ENCODE measurements around the gene TMEM91. TPM values are rescaled to one million over a fixed set of nuclear protein-coding genes. Genes with fewer than 3 reads are reported as not detected.

TMEM91 gene
- total and polyA plus RNA-seq, 2 of the 13 experiments (the other 11 are each of a cell fraction or from before 2014, with no cell fraction given), result 6.3 to 10.3 TPM

GRCh38 chr19:41332000-41332399, 44.3 kb upstream of the TMEM91 start:
- H4K20me1 ChIP-seq (ENCODE audit: insufficient read depth, low read length), result no peaks in the 10 kb centered on the region
- no peak for ATAC-seq
- H3K36me3 ChIP-seq (replicated peaks in 1 of 2; ENCODE audit: control insufficient read depth in 1 of 2, insufficient read depth in 2 of 2, low read length in 2 of 2), result peaks cover 15 to 46% of the 10 kb centered on the region in 2 experiments; a peak in 4 of 5 replicates
- no peaks in the 10 kb centered on the region for H3K79me2 ChIP-seq (ENCODE audit: insufficient read depth, low read length)
- intact Hi-C loops (cut with micrococcal nuclease; ENCODE audit: unreplicated experiment) (no loop called here), in situ Hi-C loops (cut with HindIII; ENCODE audit: extremely low pct_ligation_motif_present, low pct_unique_long_range_greater_than_20kb) (no loop called here)
- DNase-seq (ENCODE audit: low spot score), result no peak
- H3K9me3 ChIP-seq (ENCODE audit: low read length), result no peaks in the 10 kb centered on the region
- WGBS (ENCODE audit: low lambda C conversion rate), result 96% methylated on average over 16 of the region's 16 CpGs
- no peak overlapping the region for H3K27ac ChIP-seq (ENCODE audit: extremely low read length, insufficient read depth, low read length)
- H2AFZ ChIP-seq (ENCODE audit: low read length), result no peak overlapping the region
- CTCF ChIA-PET (ENCODE audit: low intra/inter-chr PET ratio, low total read pairs), result no interaction called here
- H3K27me3 ChIP-seq (ENCODE audit: control insufficient read depth in 1 of 2, insufficient read depth in 2 of 2, low read length in 2 of 2), result no peaks in the 10 kb centered on the region
- BruUV-seq (replicated peaks), result no TSS peak
- H3K9ac ChIP-seq (ENCODE audit: insufficient read depth, low read depth, low read length), result no peak overlapping the region
- POLR2A ChIA-PET, result no interaction called here
- no peak overlapping the region for H3K4me2 ChIP-seq (ENCODE audit: low read depth, low read length)
- no peak overlapping the region for H3K4me3 ChIP-seq (replicated peaks in 1 of 3; ENCODE audit: insufficient read depth in 1 of 3, low read depth in 2 of 3, low read length in 3 of 3)
- H3K4me1 ChIP-seq (ENCODE audit: insufficient read depth, low read length), result peaks cover 5% of the 10 kb centered on the region
- FAIRE-seq, result no peak
- TF ChIP-seq KLF11 (CRISPR knock-in tag; IDR thresholded peaks at IDR 0.05) (no peak), BCLAF1 (IDR thresholded peaks at IDR 0.05) (no peak), ZNF597 (CRISPR knock-in tag; IDR thresholded peaks at IDR 0.05) (no peak), ZBTB40 (IDR thresholded peaks at IDR 0.05) (no peak), ZBTB40 (CRISPR knock-in tag; IDR thresholded peaks at IDR 0.05) (no peak), KDM4B (CRISPR knock-in tag; IDR thresholded peaks at IDR 0.05) (no peak), ETV6 (CRISPR knock-in tag; conservative IDR thresholded peaks at IDR 0.05) (no peak), THAP9 (CRISPR knock-in tag; IDR thresholded peaks at IDR 0.05; ENCODE audit: borderline replicate concordance) (no peak)

Measured in HepG2 (cell line).